H1 (cell line): ENCODE measurements around the gene LPP. TPM values are rescaled to one million over a fixed set of nuclear protein-coding genes. Genes with fewer than 3 reads are reported as not detected.

Source experiments
- E2F6 ChIP-seq: IDR thresholded peaks from 2 replicates; pipeline ENCODE4 v1.6.1; 2012; ENCODE audit warnings: inconsistent platforms
- EP300 ChIP-seq, 2 experiments: IDR thresholded peaks; 1 replicate in 1 of 2; 2 replicates in 1 of 2; pipeline ENCODE4 v1.6.1; 2011 to 2012; ENCODE audit warnings: low read depth in 2 of 2, low read length in 2 of 2, mild to moderate bottlenecking in 2 of 2, borderline replicate concordance in 1 of 2, inconsistent platforms in 1 of 2, moderate library complexity in 1 of 2
- KDM4A ChIP-seq: IDR thresholded peaks from one replicate; pipeline ENCODE4 v1.7.1; 2012; ENCODE audit warnings: low read depth, mild to moderate bottlenecking, moderate library complexity, low read length, inconsistent platforms; ENCODE audit not compliant: severe bottlenecking
- MAX ChIP-seq: IDR thresholded peaks from 2 replicates; pipeline ENCODE4 v1.6.1; 2012; ENCODE audit warnings: inconsistent platforms
- RAD21 ChIP-seq, 2 experiments: IDR thresholded peaks in 1 of 2; conservative IDR thresholded peaks in 1 of 2; 2 replicates each; pipeline ENCODE4 v1.6.1; 2011; ENCODE audit warnings: low read depth in 2 of 2, low read length in 2 of 2, improper control_type of control experiment in 1 of 2, inconsistent platforms in 1 of 2, mild to moderate bottlenecking in 1 of 2, moderate library complexity in 1 of 2
- RBBP5 ChIP-seq: IDR thresholded peaks from 2 replicates; pipeline ENCODE4 v1.7.1; 2012; ENCODE audit warnings: low read depth, mild to moderate bottlenecking, inconsistent platforms, low read length, moderate library complexity, borderline replicate concordance
- polyA plus RNA-seq, 7 experiments: library from polyadenylated mRNA; depleted of rRNA in 3 of 7; stranded (reverse) in 5 of 7; unstranded in 2 of 7; fragments of >200 nt in 5 of 7; fragments of 200-250 nt in 2 of 7; gene quantifications; 1 replicate in 5 of 7; 2 replicates in 1 of 7; 4 replicates in 1 of 7; pipeline versions ENCODE4 v1.2.1 to v1.2.3, GENCODE V29; 2011 to 2013; ENCODE audit warnings: missing spikeins in 2 of 7, mixed read lengths in 2 of 7
- total RNA-seq: library from RNA; stranded (reverse); fragmentation: NEBNext Ultra II Directional; extraction: Animal tissue kit (Norgen Biotek cat#: 25700); gene quantifications from 2 replicates; pipeline ENCODE4 v1.2.1, GENCODE V29; 2021
- TF ChIP-seq, protein P1 (sequence below): fragments of 300-600 bp; sonication (generic); IDR thresholded peaks from 2 replicates; pipeline ENCODE4 v1.7.1; 2012; ENCODE audit warnings: low read length, moderate library complexity, mild to moderate bottlenecking, inconsistent platforms; ENCODE audit not compliant: insufficient replicate concordance

LPP gene
- total and polyA plus RNA-seq, 2 of the 8 experiments (the other 6 are each of a cell fraction or from before 2014, with no cell fraction given) = 10.0 to 53.3 TPM

DNA sequence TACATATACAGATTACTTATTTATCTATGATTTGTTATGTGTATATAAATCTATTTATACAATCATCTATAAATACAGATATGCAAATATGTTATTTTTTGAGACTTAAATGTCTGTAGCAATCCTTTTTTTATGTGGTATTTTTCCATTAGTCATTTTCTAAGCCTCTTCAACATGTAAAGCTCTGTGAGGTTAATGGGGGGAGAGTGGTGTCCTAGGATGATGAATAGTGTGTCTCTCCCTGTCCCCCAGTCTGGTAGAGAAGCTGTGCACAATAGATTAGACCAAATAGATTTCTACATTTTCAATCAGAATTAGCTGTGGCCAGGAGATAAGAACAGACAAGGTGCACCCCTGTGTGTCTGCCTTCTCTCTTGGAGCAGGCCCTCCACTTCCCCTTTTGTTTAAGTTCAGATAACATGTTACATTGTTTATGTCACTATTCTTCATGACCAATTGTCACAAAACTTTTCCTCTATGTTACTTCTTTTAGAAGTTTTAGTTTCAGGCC lies 453.9 kb downstream of the LPP start (continued):
- TF ChIP-seq, protein P1, sequence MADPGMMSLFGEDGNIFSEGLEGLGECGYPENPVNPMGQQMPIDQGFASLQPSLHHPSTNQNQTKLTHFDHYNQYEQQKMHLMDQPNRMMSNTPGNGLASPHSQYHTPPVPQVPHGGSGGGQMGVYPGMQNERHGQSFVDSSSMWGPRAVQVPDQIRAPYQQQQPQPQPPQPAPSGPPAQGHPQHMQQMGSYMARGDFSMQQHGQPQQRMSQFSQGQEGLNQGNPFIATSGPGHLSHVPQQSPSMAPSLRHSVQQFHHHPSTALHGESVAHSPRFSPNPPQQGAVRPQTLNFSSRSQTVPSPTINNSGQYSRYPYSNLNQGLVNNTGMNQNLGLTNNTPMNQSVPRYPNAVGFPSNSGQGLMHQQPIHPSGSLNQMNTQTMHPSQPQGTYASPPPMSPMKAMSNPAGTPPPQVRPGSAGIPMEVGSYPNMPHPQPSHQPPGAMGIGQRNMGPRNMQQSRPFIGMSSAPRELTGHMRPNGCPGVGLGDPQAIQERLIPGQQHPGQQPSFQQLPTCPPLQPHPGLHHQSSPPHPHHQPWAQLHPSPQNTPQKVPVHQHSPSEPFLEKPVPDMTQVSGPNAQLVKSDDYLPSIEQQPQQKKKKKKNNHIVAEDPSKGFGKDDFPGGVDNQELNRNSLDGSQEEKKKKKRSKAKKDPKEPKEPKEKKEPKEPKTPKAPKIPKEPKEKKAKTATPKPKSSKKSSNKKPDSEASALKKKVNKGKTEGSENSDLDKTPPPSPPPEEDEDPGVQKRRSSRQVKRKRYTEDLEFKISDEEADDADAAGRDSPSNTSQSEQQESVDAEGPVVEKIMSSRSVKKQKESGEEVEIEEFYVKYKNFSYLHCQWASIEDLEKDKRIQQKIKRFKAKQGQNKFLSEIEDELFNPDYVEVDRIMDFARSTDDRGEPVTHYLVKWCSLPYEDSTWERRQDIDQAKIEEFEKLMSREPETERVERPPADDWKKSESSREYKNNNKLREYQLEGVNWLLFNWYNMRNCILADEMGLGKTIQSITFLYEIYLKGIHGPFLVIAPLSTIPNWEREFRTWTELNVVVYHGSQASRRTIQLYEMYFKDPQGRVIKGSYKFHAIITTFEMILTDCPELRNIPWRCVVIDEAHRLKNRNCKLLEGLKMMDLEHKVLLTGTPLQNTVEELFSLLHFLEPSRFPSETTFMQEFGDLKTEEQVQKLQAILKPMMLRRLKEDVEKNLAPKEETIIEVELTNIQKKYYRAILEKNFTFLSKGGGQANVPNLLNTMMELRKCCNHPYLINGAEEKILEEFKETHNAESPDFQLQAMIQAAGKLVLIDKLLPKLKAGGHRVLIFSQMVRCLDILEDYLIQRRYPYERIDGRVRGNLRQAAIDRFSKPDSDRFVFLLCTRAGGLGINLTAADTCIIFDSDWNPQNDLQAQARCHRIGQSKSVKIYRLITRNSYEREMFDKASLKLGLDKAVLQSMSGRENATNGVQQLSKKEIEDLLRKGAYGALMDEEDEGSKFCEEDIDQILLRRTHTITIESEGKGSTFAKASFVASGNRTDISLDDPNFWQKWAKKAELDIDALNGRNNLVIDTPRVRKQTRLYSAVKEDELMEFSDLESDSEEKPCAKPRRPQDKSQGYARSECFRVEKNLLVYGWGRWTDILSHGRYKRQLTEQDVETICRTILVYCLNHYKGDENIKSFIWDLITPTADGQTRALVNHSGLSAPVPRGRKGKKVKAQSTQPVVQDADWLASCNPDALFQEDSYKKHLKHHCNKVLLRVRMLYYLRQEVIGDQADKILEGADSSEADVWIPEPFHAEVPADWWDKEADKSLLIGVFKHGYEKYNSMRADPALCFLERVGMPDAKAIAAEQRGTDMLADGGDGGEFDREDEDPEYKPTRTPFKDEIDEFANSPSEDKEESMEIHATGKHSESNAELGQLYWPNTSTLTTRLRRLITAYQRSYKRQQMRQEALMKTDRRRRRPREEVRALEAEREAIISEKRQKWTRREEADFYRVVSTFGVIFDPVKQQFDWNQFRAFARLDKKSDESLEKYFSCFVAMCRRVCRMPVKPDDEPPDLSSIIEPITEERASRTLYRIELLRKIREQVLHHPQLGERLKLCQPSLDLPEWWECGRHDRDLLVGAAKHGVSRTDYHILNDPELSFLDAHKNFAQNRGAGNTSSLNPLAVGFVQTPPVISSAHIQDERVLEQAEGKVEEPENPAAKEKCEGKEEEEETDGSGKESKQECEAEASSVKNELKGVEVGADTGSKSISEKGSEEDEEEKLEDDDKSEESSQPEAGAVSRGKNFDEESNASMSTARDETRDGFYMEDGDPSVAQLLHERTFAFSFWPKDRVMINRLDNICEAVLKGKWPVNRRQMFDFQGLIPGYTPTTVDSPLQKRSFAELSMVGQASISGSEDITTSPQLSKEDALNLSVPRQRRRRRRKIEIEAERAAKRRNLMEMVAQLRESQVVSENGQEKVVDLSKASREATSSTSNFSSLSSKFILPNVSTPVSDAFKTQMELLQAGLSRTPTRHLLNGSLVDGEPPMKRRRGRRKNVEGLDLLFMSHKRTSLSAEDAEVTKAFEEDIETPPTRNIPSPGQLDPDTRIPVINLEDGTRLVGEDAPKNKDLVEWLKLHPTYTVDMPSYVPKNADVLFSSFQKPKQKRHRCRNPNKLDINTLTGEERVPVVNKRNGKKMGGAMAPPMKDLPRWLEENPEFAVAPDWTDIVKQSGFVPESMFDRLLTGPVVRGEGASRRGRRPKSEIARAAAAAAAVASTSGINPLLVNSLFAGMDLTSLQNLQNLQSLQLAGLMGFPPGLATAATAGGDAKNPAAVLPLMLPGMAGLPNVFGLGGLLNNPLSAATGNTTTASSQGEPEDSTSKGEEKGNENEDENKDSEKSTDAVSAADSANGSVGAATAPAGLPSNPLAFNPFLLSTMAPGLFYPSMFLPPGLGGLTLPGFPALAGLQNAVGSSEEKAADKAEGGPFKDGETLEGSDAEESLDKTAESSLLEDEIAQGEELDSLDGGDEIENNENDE = no peak
- TF ChIP-seq E2F6 = no peak
- TF ChIP-seq EP300 (IDR thresholded peaks at IDR 0.05; ENCODE audit: borderline replicate concordance in 1 of 2, low read depth in 2 of 2, low read length in 2 of 2) = no peak
- no peak for TF ChIP-seq KDM4A
- TF ChIP-seq RBBP5 = no peak
- TF ChIP-seq RAD21 (IDR thresholded peaks at IDR 0.05 in 1 of 2, conservative IDR thresholded peaks at IDR 0.05 in 1 of 2; ENCODE audit: low read depth in 2 of 2, low read length in 2 of 2) = no peak
- TF ChIP-seq MAX = no peak
